GM21529 (cell line): ENCODE data around the gene RBP7.
"Not testable (repeated sequence)": the region's sequence is repeated elsewhere in the genome, so short reads cannot be mapped to it uniquely, and the experiment has no call there.

Experiments
- ATAC-seq: cut with Tn5 transposase; IDR thresholded peaks from one replicate; pipeline ENCODE4 v1.9.1; 2021; ENCODE audit not compliant: unreplicated experiment

Gene RBP7

GRCh38 chr1:9996624-9997582 lies at the start of gene RBP7:
Gene RBP7, plus strand, starts transcription at chr1:9997228. Its CDS starts 31 bp downstream, at chr1:9997259.
- no peak for ATAC-seq

- ATAC-seq, result no peak
Observed at GRCh38 chr1:9957726-9958125, 39.3 kb upstream of the RBP7 start.

- no peak for ATAC-seq
Observed at GRCh38 chr1:9960011-9960410, 37.0 kb upstream of the RBP7 start.

GRCh38 chr1:9960706-9961562 lies 36.1 kb upstream of the RBP7 start:
- ATAC-seq, result no peak

GRCh38 chr1:9984253-9984652 lies 12.8 kb upstream of the RBP7 start:
- ATAC-seq, result no peak

GRCh38 chr1:9985001-9985400 lies 12.0 kb upstream of the RBP7 start:
- no peak for ATAC-seq

- no peak for ATAC-seq
Observed at GRCh38 chr1:9989773-9990172, 7.3 kb upstream of the RBP7 start.

- ATAC-seq, result no peak
Observed at GRCh38 chr1:9990944-9991343, 6.1 kb upstream of the RBP7 start.

- ATAC-seq, result no peak
Observed at GRCh38 chr1:9992910-9993309, 4.1 kb upstream of the RBP7 start.

- ATAC-seq, result no peak
Observed at GRCh38 chr1:9993561-9994075, 3.4 kb upstream of the RBP7 start.

GRCh38 chr1:10001016-10001665 lies 4.1 kb downstream of the RBP7 start:
- no peak for ATAC-seq

- ATAC-seq, result not testable (repeated sequence)
Observed at GRCh38 chr1:10005248-10005647, 8.2 kb downstream of the RBP7 start.

- no peak for ATAC-seq
Observed at GRCh38 chr1:10007169-10007568, 10.1 kb downstream of the RBP7 start.

GRCh38 chr1:10014016-10014415 lies 17.0 kb downstream of the RBP7 start:
- ATAC-seq, result no peak

GRCh38 chr1:10019561-10019960 lies 22.5 kb downstream of the RBP7 start:
- no peak for ATAC-seq

- no peak for ATAC-seq
Observed at GRCh38 chr1:10020086-10020485, 23.1 kb downstream of the RBP7 start.

- ATAC-seq, result not testable (repeated sequence)
Observed at GRCh38 chr1:10020678-10021077, 23.6 kb downstream of the RBP7 start.

- not testable (repeated sequence) for ATAC-seq
Observed at GRCh38 chr1:10021992-10022391, 25.0 kb downstream of the RBP7 start.

GRCh38 chr1:10022656-10023055 lies 25.6 kb downstream of the RBP7 start:
- ATAC-seq, result no peak

GRCh38 chr1:10025354-10025753 lies 28.3 kb downstream of the RBP7 start:
- no peak for ATAC-seq

- ATAC-seq, result no peak
Observed at GRCh38 chr1:10027027-10027426, 30.0 kb downstream of the RBP7 start.
